ENCODE results near the gene ADARB1. TPM values are rescaled to one million over a fixed set of nuclear protein-coding genes. Genes with fewer than 3 reads are reported as not detected.

ADARB1 gene
- total RNA-seq, 2 experiments from 2014 or later, result 59.1 to 59.6 TPM

DNA sequence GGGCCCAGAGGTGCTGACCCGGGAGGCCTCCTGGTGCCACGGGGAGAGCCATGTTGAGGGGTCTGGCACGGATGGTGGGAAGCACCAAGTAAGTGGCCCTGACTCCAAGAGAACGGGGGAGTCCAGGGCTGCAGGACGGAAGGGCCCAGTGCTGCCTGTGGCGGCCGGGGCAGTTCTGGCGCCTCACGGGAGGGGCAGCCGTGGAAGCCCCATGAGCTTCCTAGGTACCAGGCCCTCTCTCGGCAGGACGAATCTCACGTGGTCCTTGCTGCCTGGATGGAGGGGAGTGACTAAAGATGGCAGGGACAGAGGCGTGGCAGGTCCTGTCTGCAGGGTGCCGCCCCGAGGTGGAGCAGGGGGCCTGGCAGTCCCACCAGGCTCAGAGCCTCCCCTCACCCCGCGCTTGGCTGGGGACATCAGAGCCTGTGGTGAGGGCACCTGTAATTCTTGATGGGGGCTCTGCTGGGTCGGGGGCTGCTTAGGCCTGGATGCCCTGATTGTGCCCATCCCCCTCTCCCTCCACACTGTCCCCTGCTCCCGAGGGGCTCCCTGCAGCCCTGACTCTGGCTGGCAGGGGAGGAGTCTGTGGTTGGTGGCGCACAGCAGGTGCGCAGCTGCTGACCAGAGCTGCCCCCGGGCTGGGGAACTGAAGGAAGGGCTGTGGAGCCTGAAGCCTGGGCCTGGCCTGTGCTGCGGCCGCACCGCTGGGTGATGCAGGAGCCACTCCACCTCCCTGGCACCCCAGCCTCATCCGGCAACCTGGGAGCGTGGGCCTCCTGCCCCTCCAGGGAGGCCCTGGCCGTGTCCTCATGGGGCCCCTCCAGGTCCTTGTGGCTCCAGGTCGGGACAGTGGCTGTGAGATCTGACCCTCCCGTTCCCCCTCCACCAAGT is 181.9 kb downstream of the ADARB1 start:
- Mint-ChIP-seq H3K9me3 (no peaks in the 10 kb centered on the region), H3K27ac (no peak overlapping the region)

DNA sequence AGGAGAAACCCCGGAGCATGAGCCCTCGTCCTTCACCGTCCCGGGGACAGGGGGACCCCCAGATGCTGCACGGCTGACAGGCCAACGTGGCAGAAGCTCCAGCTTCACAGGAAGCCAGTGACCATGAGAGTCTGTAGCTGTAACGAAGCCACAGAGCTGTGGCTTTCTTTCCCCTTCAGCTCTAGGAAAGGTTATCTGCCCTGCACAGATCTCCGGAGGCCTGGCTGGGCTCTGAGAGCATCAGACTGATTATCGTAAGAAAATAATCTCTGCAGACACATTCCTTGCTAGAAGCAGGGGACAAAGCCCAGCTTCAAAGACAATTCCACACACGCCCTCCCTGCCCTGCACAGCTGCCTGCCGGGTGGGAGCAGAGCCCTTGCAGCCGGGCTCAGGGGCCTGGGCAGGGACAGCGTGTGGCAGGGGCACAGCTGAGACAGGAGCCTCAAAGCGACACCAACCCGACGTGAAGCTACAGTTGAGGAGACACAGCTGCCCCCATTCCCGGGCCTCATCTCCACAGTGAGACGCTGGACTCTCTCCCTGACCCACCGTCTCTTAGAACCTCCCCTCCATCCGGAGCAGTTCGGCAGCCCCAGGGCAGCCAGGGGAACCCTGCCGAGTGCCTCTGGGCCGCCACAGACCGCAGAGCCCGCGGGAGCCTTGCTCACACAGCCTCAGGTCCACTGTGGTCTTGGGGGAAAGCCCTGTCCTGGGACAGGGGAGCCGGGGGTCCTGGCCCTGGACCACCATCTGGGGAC is 182.7 kb downstream of the ADARB1 start:
- POLR2A ChIA-PET, result interaction anchor here (0.6 to 1.4 kb wide), 4 partner anchors 29 to 73 kb away, joined by 3 to 4 read pairs (median 3); partner anchors contain the start of gene POFUT2
- CTCF ChIA-PET, result interaction anchor here (1.4 kb wide), 1 partner anchor 129 kb away, joined by 3 read pairs; no protein-coding TSS in a partner anchor
- no peaks in the 10 kb centered on the region for H3K9me3 Mint-ChIP-seq
- H3K36me3 Mint-ChIP-seq (ENCODE audit: low read depth), result no peaks in the 10 kb centered on the region
- H3K27ac Mint-ChIP-seq, result no peak overlapping the region
- DNase-seq, result peak; percentile 51
- H3K4me3 Mint-ChIP-seq, result no peak overlapping the region
- peaks cover 23% of the 10 kb centered on the region for H3K4me1 Mint-ChIP-seq
- peaks cover 14% of the 10 kb centered on the region for H3K27me3 Mint-ChIP-seq

More for the DNA sequence above, 181.9 kb downstream of the ADARB1 start:
- Mint-ChIP-seq H3K36me3 (ENCODE audit: low read depth) (no peaks in the 10 kb centered on the region), H3K4me3 (no peak overlapping the region), H3K4me1 (peaks cover 23% of the 10 kb centered on the region), H3K27me3 (peaks cover 14% of the 10 kb centered on the region)
- peak; percentile 15 for DNase-seq
- ChIA-PET POLR2A (interaction anchor here (0.9 to 1.1 kb wide), 2 partner anchors 31 to 32 kb away, joined by 3 read pairs; partner anchors contain the start of gene POFUT2), CTCF (interaction anchor here (1.4 kb wide), 1 partner anchor 128 kb away, joined by 3 read pairs; no protein-coding TSS in a partner anchor)

DNA sequence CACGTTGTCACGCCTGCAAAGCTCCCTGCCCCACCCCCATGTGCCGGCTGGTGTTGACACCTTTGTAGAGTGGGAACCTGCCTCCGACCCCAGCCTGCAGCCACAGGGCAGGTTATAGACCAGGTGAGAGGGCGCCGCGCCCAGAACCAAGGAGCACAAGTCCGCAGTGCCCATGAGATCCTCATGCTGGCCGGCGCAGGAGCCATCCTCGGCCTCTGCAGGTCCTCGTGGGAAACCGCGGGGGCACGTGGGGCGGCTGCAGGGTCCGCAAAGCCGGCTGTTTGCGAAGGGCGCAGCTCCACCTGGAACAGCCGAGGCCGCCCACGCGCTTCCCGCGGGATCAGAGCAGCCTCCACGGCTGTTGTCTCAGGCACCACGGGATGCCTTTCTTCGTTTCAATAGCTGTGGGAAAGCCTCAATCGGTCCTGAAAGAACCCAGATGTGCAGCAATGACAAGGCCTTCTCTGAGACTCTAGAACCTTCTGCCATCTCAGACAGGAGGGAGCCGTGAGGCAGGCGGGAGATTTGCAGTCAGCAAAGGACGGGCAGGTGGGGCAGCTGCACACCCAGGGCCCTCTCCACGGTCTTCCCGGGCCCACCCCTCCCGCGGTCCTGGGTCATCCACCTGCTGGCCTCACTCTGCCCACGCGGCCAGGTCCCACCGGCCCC is 183.4 kb downstream of the ADARB1 start:
- peaks cover 14% of the 10 kb centered on the region for H3K27me3 Mint-ChIP-seq
- H3K27ac Mint-ChIP-seq, result no peak overlapping the region
- peaks cover 23% of the 10 kb centered on the region for H3K4me1 Mint-ChIP-seq
- no peaks in the 10 kb centered on the region for H3K9me3 Mint-ChIP-seq
- H3K36me3 Mint-ChIP-seq (ENCODE audit: low read depth), result no peaks in the 10 kb centered on the region
- ChIA-PET POLR2A (interaction anchor here (1.4 kb wide), 1 partner anchor 29 kb away, joined by 3 read pairs; no protein-coding TSS in a partner anchor), CTCF (no interaction called here)
- DNase-seq, result peak; percentile 10
- no peak overlapping the region for H3K4me3 Mint-ChIP-seq

DNA sequence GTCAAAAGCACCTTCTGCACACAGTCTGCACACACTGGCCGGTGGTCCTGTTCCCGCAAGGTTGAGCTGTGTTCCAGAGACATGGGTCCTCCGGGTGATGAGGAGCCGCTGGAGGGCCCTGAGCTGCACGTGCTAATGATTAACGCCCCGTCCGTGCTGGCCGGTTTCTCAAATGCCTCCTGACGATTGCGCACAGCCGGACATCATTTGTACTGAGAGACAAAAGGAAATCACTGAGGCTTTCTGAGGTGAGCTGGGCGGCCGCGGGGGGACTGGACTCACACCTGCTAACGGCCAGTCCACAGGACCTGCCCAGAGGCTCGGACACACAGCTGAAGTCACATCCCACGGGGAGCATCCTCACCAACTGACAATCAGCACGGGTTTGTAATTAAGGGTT is 184.1 kb downstream of the ADARB1 start:
- Mint-ChIP-seq H3K4me1 (peaks cover 25% of the 10 kb centered on the region), H3K36me3 (ENCODE audit: low read depth) (peaks cover 4% of the 10 kb centered on the region), H3K4me3 (no peak overlapping the region), H3K9me3 (no peaks in the 10 kb centered on the region), H3K27me3 (peaks cover 14% of the 10 kb centered on the region), H3K27ac (no peak overlapping the region)
- ChIA-PET CTCF (no interaction called here), POLR2A (interaction anchor here (0.6 kb wide), 1 partner anchor 16 kb away, joined by 3 read pairs; no protein-coding TSS in a partner anchor)
- DNase-seq, result no peak

DNA sequence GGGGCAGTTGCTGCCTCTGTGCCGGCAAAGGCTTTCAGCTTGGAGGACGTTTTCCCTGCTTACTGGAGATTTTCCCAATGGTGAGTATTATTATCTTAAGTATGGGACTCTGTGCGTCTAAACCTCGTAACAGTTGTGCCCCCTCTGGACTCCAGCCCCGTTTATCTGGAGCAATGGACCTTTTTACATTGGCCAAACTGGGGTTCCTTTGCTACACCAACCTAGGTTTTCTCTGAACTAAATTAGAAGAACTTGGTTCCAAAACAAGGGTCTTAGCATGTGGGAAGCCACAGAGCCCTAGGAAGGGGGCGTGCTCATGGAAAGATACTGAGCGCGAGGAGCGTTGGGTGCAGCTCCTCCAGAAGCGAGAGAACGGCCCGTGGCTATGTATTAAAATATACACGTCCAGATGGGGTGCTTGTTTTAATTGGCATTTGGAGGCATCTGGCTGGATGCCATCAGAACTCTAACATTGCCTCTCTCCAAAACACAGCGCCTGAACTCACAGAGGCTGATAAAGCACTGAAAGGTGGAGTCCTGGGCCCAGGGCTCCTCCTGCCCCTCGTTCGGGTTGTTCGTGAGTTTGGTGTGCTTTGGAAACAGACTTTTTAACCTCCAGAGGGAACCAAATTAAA is 184.9 kb downstream of the ADARB1 start:
- Mint-ChIP-seq H3K36me3 (ENCODE audit: low read depth) (peaks cover 13% of the 10 kb centered on the region), H3K27ac (no peak overlapping the region), H3K27me3 (peaks cover 12% of the 10 kb centered on the region), H3K9me3 (no peaks in the 10 kb centered on the region), H3K4me1 (peaks cover 25% of the 10 kb centered on the region), H3K4me3 (no peak overlapping the region)
- ChIA-PET CTCF (no interaction called here), POLR2A (interaction anchor here (0.8 kb wide), 1 partner anchor 31 kb away, joined by 3 read pairs; no protein-coding TSS in a partner anchor)
- no peak for DNase-seq

DNA sequence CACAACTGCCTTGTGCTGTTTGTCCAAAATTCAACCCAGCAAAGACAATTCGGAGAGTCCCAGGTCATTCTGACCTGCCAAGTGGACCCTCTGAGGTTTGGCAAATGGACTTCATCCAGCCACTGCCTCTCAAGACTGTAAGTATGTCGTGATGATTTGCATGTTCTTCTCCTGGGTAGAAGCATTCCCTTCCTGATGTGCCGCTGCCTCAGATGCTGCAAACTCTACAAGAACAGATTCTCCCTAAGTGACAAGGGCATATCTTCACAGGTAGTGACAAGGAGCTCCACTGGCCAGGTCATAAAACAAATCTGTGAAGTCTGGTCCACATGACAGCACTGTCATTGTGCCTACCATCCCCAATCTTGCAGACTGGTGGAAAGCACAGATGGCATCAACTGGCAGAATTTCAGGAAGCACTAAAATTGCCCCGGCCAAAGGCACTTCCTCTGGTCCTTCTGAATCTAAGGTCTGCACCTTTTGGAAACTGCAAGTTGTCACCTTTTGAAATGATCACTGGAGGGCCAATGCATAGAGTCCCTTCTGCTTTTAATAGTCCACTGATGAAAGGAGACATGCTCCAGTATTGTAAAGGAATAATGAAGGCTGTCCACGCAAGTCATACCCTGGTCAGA is 185.9 kb downstream of the ADARB1 start:
- Mint-ChIP-seq H3K9me3 (no peaks in the 10 kb centered on the region), H3K27ac (no peak overlapping the region), H3K36me3 (ENCODE audit: low read depth) (peaks cover 19% of the 10 kb centered on the region), H3K4me1 (peaks cover 21% of the 10 kb centered on the region), H3K4me3 (no peak overlapping the region), H3K27me3 (peaks cover 8% of the 10 kb centered on the region)
- ChIA-PET CTCF (no interaction called here), POLR2A (no interaction called here)
- DNase-seq, result peak; percentile 7

DNA sequence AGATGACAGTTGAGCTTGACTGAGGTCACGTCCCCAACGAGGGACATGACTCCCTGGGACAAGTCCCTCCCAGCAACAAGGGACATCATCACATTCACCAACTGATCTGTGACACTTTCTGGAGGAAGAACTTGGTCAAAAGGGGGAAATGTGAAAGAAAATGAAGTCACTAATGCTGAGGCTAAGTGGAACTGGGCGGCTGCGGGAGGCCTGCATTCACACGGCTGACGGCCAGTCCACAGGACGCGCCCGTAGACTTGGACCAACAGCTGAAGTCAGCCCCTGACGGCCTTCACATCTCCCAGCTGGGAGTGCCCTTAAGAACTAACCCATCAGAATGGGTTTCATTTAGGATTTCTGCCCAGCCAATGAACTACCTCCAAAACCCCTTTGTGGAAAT is 186.7 kb downstream of the ADARB1 start:
- DNase-seq, result peak; percentile 9
- peaks cover 26% of the 10 kb centered on the region for H3K36me3 Mint-ChIP-seq (ENCODE audit: low read depth)
- ChIA-PET CTCF (no interaction called here), POLR2A (no interaction called here)
- no peak overlapping the region for H3K4me3 Mint-ChIP-seq
- H3K4me1 Mint-ChIP-seq, result peaks cover 22% of the 10 kb centered on the region
- no peaks in the 10 kb centered on the region for H3K9me3 Mint-ChIP-seq
- H3K27ac Mint-ChIP-seq, result no peak overlapping the region
- H3K27me3 Mint-ChIP-seq, result peaks cover 4% of the 10 kb centered on the region

DNA sequence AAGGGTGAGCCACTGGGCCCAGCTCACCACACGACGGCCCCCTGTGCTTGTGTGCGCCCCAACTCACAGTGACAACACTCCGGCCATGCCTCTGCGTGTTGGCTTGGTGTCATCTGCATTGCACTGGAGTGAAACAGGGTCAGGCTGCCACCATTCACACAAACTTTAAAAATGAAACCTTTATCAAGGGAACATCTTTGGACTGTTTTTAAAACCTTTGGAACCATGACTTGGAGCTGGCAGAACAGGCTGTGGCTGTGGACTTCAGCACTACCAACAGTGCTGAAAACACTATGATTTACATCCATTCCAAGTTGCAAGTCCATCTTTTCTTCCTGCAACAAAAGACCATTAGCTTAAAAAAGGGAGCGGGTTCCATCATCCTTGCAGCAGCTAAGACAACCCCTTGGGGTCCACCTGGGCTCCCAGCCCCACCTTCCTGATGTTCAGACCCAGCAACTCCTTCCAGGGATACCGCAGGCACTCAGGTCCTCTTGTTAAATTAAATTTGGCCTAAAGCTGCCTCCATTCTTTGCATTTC is 187.7 kb downstream of the ADARB1 start:
- no peak for DNase-seq
- POLR2A ChIA-PET, result interaction anchor here (0.9 kb wide), 1 partner anchor 37 kb away, joined by 3 read pairs; no protein-coding TSS in a partner anchor
- no peak overlapping the region for H3K27ac Mint-ChIP-seq
- H3K27me3 Mint-ChIP-seq, result peaks cover 4% of the 10 kb centered on the region
- H3K9me3 Mint-ChIP-seq, result peaks cover 2% of the 10 kb centered on the region
- peaks cover 35% of the 10 kb centered on the region for H3K36me3 Mint-ChIP-seq (ENCODE audit: low read depth)
- peaks cover 25% of the 10 kb centered on the region for H3K4me1 Mint-ChIP-seq
- CTCF ChIA-PET, result interaction anchor here (1.1 kb wide), 1 partner anchor 124 kb away, joined by 3 read pairs; no protein-coding TSS in a partner anchor
- H3K4me3 Mint-ChIP-seq, result no peak overlapping the region

DNA sequence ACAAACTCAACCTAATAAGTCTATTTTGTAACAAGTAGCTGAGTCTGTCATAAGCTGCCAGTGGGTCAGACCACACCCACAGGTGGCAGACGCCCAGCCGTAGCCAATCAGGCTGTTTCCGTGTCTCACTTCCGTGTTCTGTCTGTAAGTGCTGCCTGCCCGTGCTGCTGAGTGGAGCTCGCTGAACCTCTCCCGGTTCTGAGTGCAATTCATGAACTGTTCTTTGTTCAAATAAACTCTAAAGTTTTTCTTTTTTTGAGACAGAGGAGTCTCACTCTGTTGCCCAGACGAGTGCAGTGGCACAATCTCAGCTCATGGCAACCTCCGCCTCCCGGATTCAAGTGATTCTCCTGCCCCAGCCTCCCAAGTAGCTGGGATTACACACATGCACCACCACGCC is 188.2 kb downstream of the ADARB1 start:
- Mint-ChIP-seq H3K36me3 (ENCODE audit: low read depth) (peaks cover 40% of the 10 kb centered on the region), H3K27ac (no peak overlapping the region)
- POLR2A ChIA-PET, result interaction anchor here (0.9 kb wide), 1 partner anchor 38 kb away, joined by 3 read pairs; no protein-coding TSS in a partner anchor

DNA sequence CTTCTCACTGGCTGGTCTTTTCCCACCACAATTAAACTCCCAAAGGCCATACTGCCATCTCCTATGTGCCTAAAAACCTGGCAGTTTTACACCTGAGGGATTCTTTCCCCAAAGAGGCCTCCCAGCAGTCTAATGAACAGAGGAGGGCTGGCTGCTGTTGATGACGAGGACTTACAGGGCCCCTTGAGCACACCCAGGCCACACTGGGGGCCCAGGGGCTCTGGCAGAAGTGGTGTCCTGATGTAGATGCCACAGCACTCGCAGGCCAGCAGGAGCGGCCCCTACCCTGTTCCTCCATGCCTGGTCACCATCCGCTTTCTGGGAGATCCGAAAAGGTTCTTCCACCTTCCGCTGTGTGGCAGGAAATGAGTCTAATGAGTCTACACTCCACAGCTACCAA is 189.2 kb downstream of the ADARB1 start:
- Mint-ChIP-seq H3K36me3 (ENCODE audit: low read depth) (peaks cover 49% of the 10 kb centered on the region), H3K4me3 (no peak overlapping the region), H3K9me3 (peaks cover 8% of the 10 kb centered on the region), H3K27ac (no peak overlapping the region), H3K4me1 (peaks cover 30% of the 10 kb centered on the region), H3K27me3 (peaks cover 4% of the 10 kb centered on the region)
- POLR2A ChIA-PET, result no interaction called here
- CTCF ChIA-PET, result no interaction called here
- no peak for DNase-seq

More for the DNA sequence above, 188.2 kb downstream of the ADARB1 start:
- peaks cover 4% of the 10 kb centered on the region for H3K27me3 Mint-ChIP-seq
- H3K4me1 Mint-ChIP-seq, result peaks cover 28% of the 10 kb centered on the region
- no peak overlapping the region for H3K4me3 Mint-ChIP-seq
- CTCF ChIA-PET, result interaction anchor here (1.1 kb wide), 1 partner anchor 124 kb away, joined by 3 read pairs; no protein-coding TSS in a partner anchor
- peaks cover 4% of the 10 kb centered on the region for H3K9me3 Mint-ChIP-seq
- peak; percentile 13 for DNase-seq

DNA sequence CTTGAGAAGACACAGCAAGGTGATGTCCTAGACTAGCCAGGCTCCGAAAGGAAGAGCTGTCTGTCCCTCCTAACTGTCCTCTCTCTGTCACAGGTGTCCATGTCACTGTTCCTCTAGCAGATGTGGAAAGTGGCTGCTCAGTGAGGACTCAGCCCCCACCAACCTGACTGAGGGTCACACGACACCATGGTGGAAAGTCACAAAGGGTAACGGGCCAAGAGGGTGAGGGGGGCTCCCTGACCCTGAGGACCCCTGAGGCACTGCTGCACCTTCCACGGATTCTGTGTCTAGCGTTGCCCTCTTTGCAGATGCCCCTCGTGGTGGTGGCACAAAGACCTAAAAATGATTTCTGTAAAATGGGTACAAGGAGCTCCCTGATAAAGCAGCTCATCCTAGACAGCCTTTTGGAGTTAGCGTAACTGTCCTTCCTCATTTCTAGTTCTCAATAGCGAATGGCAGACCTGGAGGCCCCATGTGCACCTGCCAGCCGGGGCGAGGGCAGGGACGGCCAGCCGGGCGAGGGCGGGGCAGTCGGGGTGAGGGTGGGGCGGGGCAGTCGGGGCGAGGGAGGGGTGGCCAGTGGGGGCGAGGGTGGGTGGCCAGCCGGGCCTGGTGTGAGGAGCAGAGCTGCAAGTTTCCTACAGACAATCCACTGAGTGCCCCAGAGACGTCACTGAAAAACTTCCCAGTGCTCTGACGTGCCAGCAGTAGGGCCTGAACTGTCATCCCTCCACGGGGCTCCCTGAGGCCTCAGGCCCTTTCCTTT is 189.9 kb downstream of the ADARB1 start:
- H3K27me3 Mint-ChIP-seq, result peaks cover 2% of the 10 kb centered on the region
- H3K36me3 Mint-ChIP-seq (ENCODE audit: low read depth), result peaks cover 49% of the 10 kb centered on the region
- peaks cover 30% of the 10 kb centered on the region for H3K4me1 Mint-ChIP-seq
- DNase-seq, result peak; percentile 5
- H3K27ac Mint-ChIP-seq, result no peak overlapping the region
- ChIA-PET POLR2A (no interaction called here), CTCF (interaction anchor here (1.1 kb wide), 1 partner anchor 126 kb away, joined by 6 read pairs; no protein-coding TSS in a partner anchor)
- H3K9me3 Mint-ChIP-seq, result peaks cover 8% of the 10 kb centered on the region
- no peak overlapping the region for H3K4me3 Mint-ChIP-seq
